ENCODE measurements around the gene ETFRF1. TPM values are rescaled to one million over a fixed set of nuclear protein-coding genes. Genes with fewer than 3 reads are reported as not detected.

ETFRF1 gene
- total RNA-seq, 2 experiments from 2014 or later: 32.9 to 39.8 TPM

DNA sequence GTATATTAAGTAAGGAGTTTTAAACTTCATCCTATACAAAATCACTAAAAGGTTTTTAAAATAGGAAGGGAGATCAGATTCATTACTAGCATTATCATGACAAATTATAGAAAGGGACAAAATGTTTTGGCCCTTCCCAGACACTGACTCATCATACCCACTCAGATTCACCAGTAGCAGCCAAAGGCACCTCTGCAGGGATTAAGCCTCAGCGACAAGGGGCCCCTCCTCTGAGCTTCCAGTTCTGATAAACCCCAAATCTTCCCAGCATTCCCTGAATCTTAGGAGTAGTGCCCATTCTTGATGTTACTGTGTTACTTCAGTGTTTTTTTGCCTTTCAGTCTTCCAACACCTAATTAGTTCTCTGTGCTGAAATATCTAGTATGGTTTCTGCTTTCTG, 41.2 kb downstream of the ETFRF1 start:
- no peak overlapping the region for H3K4me3 Mint-ChIP-seq
- DNase-seq: no peak
- Histone ChIP-seq H3K36me3 (ENCODE audit: insufficient read depth, low read length) (peaks cover 38% of the 10 kb centered on the region), H3K9me3 (ENCODE audit: control insufficient read depth in 1 of 2, insufficient read depth in 1 of 2, low read length in 2 of 2) (no peaks in the 10 kb centered on the region), H3K4me3 (ENCODE audit: low read length) (no peak overlapping the region), H3K27me3 (ENCODE audit: control insufficient read depth in 1 of 2, insufficient read depth in 2 of 2, low read length in 2 of 2) (no peaks in the 10 kb centered on the region), H3K4me1 (ENCODE audit: insufficient read depth, low read length) (peaks cover 2% of the 10 kb centered on the region), H3K27ac (ENCODE audit: low read depth in 1 of 2, low read length in 2 of 2) (no peak overlapping the region)
- no peaks in the 10 kb centered on the region for H3K27me3 Mint-ChIP-seq
- no peak overlapping the region for H3K27ac Mint-ChIP-seq
- intact Hi-C loops (cut with DNase I, micrococcal nuclease): loop anchor here in 1 of 2 experiments (5.0 kb wide), 1 partner anchor 39 kb away; the partner anchor contains the start of genes DNAI7 and ETFRF1
- ChIA-PET POLR2A (interaction anchor here (1.0 kb wide), 1 partner anchor 15 kb away, joined by 3 read pairs; the partner anchor contains the start of gene KRAS), CTCF (interaction anchor here (1.6 kb wide), 1 partner anchor 152 kb away, joined by 6 read pairs; no protein-coding TSS in a partner anchor)
- peaks cover 78% of the 10 kb centered on the region for H3K36me3 Mint-ChIP-seq (ENCODE audit: low read depth)
- H3K9me3 Mint-ChIP-seq: no peaks in the 10 kb centered on the region
- no peak for ATAC-seq (ENCODE audit: poor library complexity)
- TF ChIP-seq, protein P1, sequence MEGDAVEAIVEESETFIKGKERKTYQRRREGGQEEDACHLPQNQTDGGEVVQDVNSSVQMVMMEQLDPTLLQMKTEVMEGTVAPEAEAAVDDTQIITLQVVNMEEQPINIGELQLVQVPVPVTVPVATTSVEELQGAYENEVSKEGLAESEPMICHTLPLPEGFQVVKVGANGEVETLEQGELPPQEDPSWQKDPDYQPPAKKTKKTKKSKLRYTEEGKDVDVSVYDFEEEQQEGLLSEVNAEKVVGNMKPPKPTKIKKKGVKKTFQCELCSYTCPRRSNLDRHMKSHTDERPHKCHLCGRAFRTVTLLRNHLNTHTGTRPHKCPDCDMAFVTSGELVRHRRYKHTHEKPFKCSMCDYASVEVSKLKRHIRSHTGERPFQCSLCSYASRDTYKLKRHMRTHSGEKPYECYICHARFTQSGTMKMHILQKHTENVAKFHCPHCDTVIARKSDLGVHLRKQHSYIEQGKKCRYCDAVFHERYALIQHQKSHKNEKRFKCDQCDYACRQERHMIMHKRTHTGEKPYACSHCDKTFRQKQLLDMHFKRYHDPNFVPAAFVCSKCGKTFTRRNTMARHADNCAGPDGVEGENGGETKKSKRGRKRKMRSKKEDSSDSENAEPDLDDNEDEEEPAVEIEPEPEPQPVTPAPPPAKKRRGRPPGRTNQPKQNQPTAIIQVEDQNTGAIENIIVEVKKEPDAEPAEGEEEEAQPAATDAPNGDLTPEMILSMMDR (IDR thresholded peaks at IDR 0.05): no peak
- H3K4me1 Mint-ChIP-seq (ENCODE audit: low read depth): peaks cover 28% of the 10 kb centered on the region

DNA sequence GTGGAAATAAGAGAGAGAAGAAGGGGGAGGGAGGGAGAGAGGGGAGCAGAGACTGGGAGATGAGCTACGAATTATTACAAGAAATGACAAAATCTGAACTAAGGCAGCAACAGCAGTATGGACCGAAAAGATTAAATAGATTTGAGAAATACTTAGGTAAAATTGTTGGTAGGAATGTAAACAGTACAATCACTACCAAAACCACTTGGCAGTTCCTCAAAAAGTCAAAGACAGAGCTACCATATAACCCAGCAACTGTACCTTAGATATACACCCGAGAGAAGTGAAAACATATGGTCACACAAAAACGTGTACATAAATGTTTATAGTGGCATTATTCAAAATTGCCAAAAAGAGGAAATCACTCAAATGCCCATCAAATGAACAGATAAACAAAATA, 41.6 kb downstream of the ETFRF1 start:
- Histone ChIP-seq H3K9me3 (ENCODE audit: control insufficient read depth in 1 of 2, insufficient read depth in 1 of 2, low read length in 2 of 2) (no peaks in the 10 kb centered on the region), H3K36me3 (ENCODE audit: insufficient read depth, low read length) (peaks cover 38% of the 10 kb centered on the region), H3K4me1 (ENCODE audit: insufficient read depth, low read length) (peaks cover 5% of the 10 kb centered on the region), H3K27me3 (ENCODE audit: control insufficient read depth in 1 of 2, insufficient read depth in 2 of 2, low read length in 2 of 2) (no peaks in the 10 kb centered on the region), H3K4me3 (ENCODE audit: low read length) (no peak overlapping the region), H3K27ac (ENCODE audit: low read depth in 1 of 2, low read length in 2 of 2) (no peak overlapping the region)
- intact Hi-C loops (cut with DNase I, micrococcal nuclease): loop anchor here in 1 of 2 experiments (5.0 kb wide), 1 partner anchor 39 kb away; the partner anchor contains the start of genes DNAI7 and ETFRF1
- H3K36me3 Mint-ChIP-seq (ENCODE audit: low read depth): peaks cover 76% of the 10 kb centered on the region
- no peaks in the 10 kb centered on the region for H3K9me3 Mint-ChIP-seq
- H3K27ac Mint-ChIP-seq: no peak overlapping the region
- POLR2A ChIA-PET: interaction anchor here (1.0 kb wide), 1 partner anchor 14 kb away, joined by 3 read pairs; the partner anchor contains the start of gene KRAS
- ATAC-seq (ENCODE audit: poor library complexity) (no peak), DNase-seq (no peak)
- no peak overlapping the region for H3K4me3 Mint-ChIP-seq
- H3K4me1 Mint-ChIP-seq (ENCODE audit: low read depth): peaks cover 32% of the 10 kb centered on the region
- CTCF ChIA-PET: interaction anchor here (1.6 kb wide), 1 partner anchor 151 kb away, joined by 6 read pairs; no protein-coding TSS in a partner anchor
- TF ChIP-seq, protein P1 (IDR thresholded peaks at IDR 0.05): no peak
- H3K27me3 Mint-ChIP-seq: no peaks in the 10 kb centered on the region

DNA sequence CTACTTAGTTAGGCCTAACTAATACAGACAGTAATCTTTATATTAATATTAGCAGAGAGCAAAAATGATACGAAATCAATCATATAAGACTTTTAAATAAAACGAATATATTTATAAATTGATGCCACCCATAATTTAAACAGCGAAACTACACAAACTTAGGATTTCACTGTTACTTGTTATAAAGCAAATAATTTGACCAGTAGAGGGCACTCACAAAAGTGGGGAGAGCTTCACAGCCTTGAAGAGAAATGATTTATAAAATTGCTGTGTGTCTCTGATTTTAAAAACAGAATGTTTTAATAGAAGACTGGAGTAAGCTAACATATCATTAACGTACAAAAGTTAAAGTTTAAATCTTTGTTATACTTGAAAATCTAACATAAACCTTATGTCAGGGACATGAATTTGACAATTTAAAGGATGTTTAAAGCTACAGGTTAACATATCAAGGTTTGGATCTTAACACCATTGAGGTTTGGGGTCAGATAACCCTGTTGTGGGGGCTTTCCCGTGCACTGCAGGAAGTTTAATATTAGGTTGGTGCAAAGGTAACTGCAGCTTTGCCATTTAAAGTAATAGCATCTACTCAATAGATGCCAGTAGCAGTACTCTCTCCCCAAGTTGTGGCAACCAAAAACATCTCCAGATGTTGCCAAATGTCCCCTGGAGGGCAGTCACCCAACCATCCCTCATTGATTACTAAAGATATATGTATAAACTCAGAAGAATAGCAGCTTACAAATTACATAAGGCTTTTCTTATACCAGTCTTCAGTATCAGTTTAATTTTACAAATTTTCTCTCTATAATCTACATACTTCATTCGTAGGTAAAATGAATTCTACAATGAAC, 46.4 kb downstream of the ETFRF1 start:
- Histone ChIP-seq H3K4me1 (ENCODE audit: insufficient read depth, low read length) (peaks cover 5% of the 10 kb centered on the region), H3K27me3 (ENCODE audit: control insufficient read depth in 1 of 2, insufficient read depth in 2 of 2, low read length in 2 of 2) (no peaks in the 10 kb centered on the region), H3K9me3 (ENCODE audit: control insufficient read depth in 1 of 2, insufficient read depth in 1 of 2, low read length in 2 of 2) (no peaks in the 10 kb centered on the region), H3K27ac (ENCODE audit: low read depth in 1 of 2, low read length in 2 of 2) (peak overlapping the region in 1 of 2 donors; percentile 25), H3K36me3 (ENCODE audit: insufficient read depth, low read length) (peaks cover 40% of the 10 kb centered on the region), H3K4me3 (ENCODE audit: low read length) (no peak overlapping the region)
- Mint-ChIP-seq H3K4me3 (no peak overlapping the region), H3K27me3 (no peaks in the 10 kb centered on the region), H3K27ac (peak overlapping the region; percentile 24), H3K9me3 (no peaks in the 10 kb centered on the region), H3K36me3 (ENCODE audit: low read depth) (peaks cover 85% of the 10 kb centered on the region), H3K4me1 (ENCODE audit: low read depth) (peaks cover 51% of the 10 kb centered on the region)
- intact Hi-C loops (cut with DNase I, micrococcal nuclease): loop anchor here (1.0 to 10.0 kb wide), 4 partner anchors 41 to 146 kb away; partner anchors contain the start of genes DNAI7 (in 1 of the 2) and ETFRF1 (in 1 of the 2)
- ChIA-PET CTCF (interaction anchor here (0.6 to 2.0 kb wide), 19 partner anchors 10 to 503 kb away, joined by 3 to 11 read pairs (median 4); partner anchors contain the start of genes DNAI7, ETFRF1 and KRAS), POLR2A (interaction anchor here (0.8 to 2.7 kb wide), 6 partner anchors 10 to 189 kb away, joined by 3 to 33 read pairs (median 4); partner anchors contain the start of genes DNAI7, ETFRF1 and KRAS)
- DNase-seq (peak in 4 of 14 experiments; percentile 1 to 77 (median 74)), ATAC-seq (ENCODE audit: poor library complexity) (peak; percentile 79)
- TF ChIP-seq, protein P1 (IDR thresholded peaks at IDR 0.05): peak; percentile 82

Data from CD4-positive, alpha-beta T cell (primary cell).